ENCODE data around the gene G6PC3. TPM values are rescaled to one million over a fixed set of nuclear protein-coding genes. Genes with fewer than 3 reads are reported as not detected.

Gene G6PC3
- total and polyA plus RNA-seq, 10 of the 15 experiments (the other 5 are each of a cell fraction or from before 2014, with no cell fraction given), result 13.0 to 93.7 (median 43.0) TPM

DNA sequence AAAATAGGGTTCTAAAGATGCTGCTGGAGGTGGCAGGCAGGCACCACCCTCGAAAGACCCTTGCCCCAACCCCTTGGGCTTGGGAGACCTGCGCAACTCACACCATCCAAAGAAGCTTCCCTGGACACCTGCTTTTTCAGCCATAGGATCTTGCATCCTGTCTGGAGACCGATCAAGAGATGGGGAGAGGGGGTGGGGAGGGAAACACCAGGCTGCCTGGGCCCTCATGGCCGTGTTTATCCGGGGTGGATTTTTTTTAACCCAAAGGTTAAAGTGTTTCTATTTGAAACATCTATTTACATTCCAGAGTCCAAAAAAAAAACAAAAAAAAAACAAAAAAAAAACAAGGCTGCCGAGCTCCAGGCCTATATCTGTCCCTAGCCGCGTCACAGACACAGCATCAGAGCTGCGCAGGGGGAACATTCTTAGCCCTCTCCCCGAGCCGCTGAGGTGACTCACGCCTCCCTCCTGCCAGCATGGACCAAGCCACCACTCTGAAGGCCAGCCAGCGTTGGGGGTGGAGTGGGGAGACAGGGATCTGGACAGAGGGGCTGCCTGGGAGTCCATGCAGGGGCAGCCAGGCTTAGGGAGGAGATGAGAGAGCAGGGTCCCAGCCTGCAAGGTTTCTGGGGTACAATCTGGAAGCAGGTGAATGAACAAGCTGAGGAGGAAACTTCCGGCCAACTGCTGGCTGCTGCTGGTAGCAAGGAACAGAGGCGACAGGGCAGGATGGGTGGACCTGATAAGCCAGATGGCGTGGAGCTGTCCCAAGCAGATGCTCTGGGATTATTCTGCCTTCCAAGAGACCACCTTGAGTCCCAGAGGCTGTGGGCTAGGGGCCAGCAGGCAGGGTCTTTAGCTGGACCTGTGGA lies 38.1 kb downstream of the G6PC3 start:
- no peak for TF ChIP-seq STAT1 (conservative IDR thresholded peaks at IDR 0.05)
- TF ChIP-seq PAX5 (IDR thresholded peaks at IDR 0.05; ENCODE audit: borderline replicate concordance, low read depth, low read length), result no peak
- no peak for TF ChIP-seq JUNB (IDR thresholded peaks at IDR 0.05)
- TF ChIP-seq ZBTB33 (IDR thresholded peaks at IDR 0.05), result no peak
- no peak for TF ChIP-seq CEBPB (IDR thresholded peaks at IDR 0.05; ENCODE audit: borderline replicate concordance in 1 of 2, low read depth in 2 of 2, low read length in 2 of 2)
- no peak for TF ChIP-seq ZNF622 (IDR thresholded peaks at IDR 0.05)
- TF ChIP-seq TAF1 (IDR thresholded peaks at IDR 0.05; ENCODE audit: borderline replicate concordance, low read depth, low read length), result no peak
- no peak for TF ChIP-seq NRF1 (conservative IDR thresholded peaks at IDR 0.05; ENCODE audit: low read depth, low read length)
- TF ChIP-seq, protein P1, sequence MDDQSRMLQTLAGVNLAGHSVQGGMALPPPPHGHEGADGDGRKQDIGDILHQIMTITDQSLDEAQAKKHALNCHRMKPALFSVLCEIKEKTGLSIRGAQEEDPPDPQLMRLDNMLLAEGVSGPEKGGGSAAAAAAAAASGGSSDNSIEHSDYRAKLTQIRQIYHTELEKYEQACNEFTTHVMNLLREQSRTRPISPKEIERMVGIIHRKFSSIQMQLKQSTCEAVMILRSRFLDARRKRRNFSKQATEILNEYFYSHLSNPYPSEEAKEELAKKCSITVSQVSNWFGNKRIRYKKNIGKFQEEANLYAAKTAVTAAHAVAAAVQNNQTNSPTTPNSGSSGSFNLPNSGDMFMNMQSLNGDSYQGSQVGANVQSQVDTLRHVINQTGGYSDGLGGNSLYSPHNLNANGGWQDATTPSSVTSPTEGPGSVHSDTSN (IDR thresholded peaks at IDR 0.05; ENCODE audit: insufficient replicate concordance, low read depth, low read length), result no peak
- no peak for TF ChIP-seq MTA3 (IDR thresholded peaks at IDR 0.05; ENCODE audit: borderline replicate concordance, low read length)
- no peak for ATAC-seq
- Histone ChIP-seq H3K27ac (ENCODE audit: control insufficient read depth, insufficient read depth) (no peak overlapping the region; the same call in 1 of the 2 replicates), H4K20me1 (ENCODE audit: control insufficient read depth, insufficient read depth) (no peaks in the 10 kb centered on the region), H3K9ac (ENCODE audit: control insufficient read depth, insufficient read depth, low read length) (no peak overlapping the region; the same call in 1 of the 2 replicates), H3K79me2 (ENCODE audit: control insufficient read depth, insufficient read depth, low read length) (peaks cover 49% of the 10 kb centered on the region), H2AFZ (ENCODE audit: control insufficient read depth, low read depth, low read length) (no peak overlapping the region), H3K27me3 (replicated peaks in 1 of 2; ENCODE audit: control insufficient read depth in 2 of 2, insufficient read depth in 2 of 2, low read length in 1 of 2) (no peaks in the 10 kb centered on the region), H3K4me1 (ENCODE audit: control insufficient read depth, insufficient read depth, low read length) (peaks cover 18% of the 10 kb centered on the region), H3K4me2 (ENCODE audit: control insufficient read depth, insufficient read depth) (peak overlapping the region; percentile 98), H3K36me3 (ENCODE audit: control insufficient read depth in 2 of 2, insufficient read depth in 2 of 2, low read length in 1 of 2) (no peaks in the 10 kb centered on the region; a peak in 2 of 4 replicates), H3K4me3 (peak overlapping the region; percentile 84; the same call in 1 of the 2 replicates), H3K9me3 (replicated peaks; ENCODE audit: control insufficient read depth, insufficient read depth, low read length) (no peaks in the 10 kb centered on the region)
- ChIA-PET POLR2A (interaction anchor here (0.6 to 3.4 kb wide), 2 partner anchors 30 to 42 kb away, joined by 4 to 12 read pairs; partner anchors contain the start of gene LSM12), RAD21 (ENCODE audit: unreplicated experiment) (interaction anchor here (0.6 to 1.2 kb wide), 3 partner anchors 15 to 101 kb away, joined by 3 to 4 read pairs (median 3); partner anchors contain the start of gene HDAC5), SMC1A (ENCODE audit: uncharacterized antibody, unreplicated experiment) (interaction anchor here (0.8 to 1.6 kb wide), 3 partner anchors 19 to 94 kb away, joined by 3 read pairs; partner anchors contain the start of gene TMEM101), CTCF (interaction anchor here (1.4 to 5.1 kb wide), 3 partner anchors 14 to 41 kb away, joined by 3 to 40 read pairs (median 3); partner anchors contain the start of gene HDAC5)
- no peak for DNase-seq (ENCODE audit: low read depth, low spot score)
- no TSS peak for BruUV-seq (replicated peaks)
- intact Hi-C loops (cut with micrococcal nuclease; ENCODE audit: unreplicated experiment) (no loop called here), in situ Hi-C loops (cut with MboI) (loop anchor here (25.0 kb wide), 1 partner anchor 896 kb away; the partner anchor contains the start of gene TMEM106A)
- 90% methylated on average over 16 of the region's 16 CpGs for WGBS (ENCODE audit: insufficient coverage, insufficient replicate concordance, low lambda C conversion rate, missing lambda C conversion rate)
- FAIRE-seq, result no peak
